Transverse colon (tissue), 4 donors: Measurements from ENCODE around the gene NUP93. TPM values are rescaled to one million over a fixed set of nuclear protein-coding genes. Genes with fewer than 3 reads are reported as not detected.
A peak's percentile ranks its signal among the peaks of the same experiment; 100 is the strongest.

Experiments
- DNase-seq: peaks from one replicate; pipeline ENCODE4 v3.0.0-alpha.2; 2019
- H3K27ac ChIP-seq, 4 donors: fragments of 200-600 bp; sonication (generic); 2 replicates each; pipeline ENCODE4 v1.5.1; 2016 to 2018; ENCODE audit warnings: inconsistent platforms in 4 of 4
- H3K27me3 ChIP-seq: fragments of 200-600 bp; sonication (generic); 2 replicates; pipeline ENCODE4 v1.5.1; 2017; ENCODE audit warnings: inconsistent platforms
- H3K36me3 ChIP-seq, 4 donors: fragments of 200-600 bp; sonication (generic); 2 replicates each; pipeline ENCODE4 v1.5.1; 2017 to 2019; ENCODE audit warnings: inconsistent platforms in 4 of 4
- H3K4me1 ChIP-seq, 4 donors: fragments of 200-600 bp; sonication (generic); 2 replicates each; pipeline ENCODE4 v1.5.1; 2017 to 2020; ENCODE audit warnings: inconsistent platforms in 4 of 4
- H3K4me3 ChIP-seq, 4 donors: fragments of 200-600 bp; sonication (generic); 1 replicate in 1 of 4; 2 replicates in 3 of 4; pipeline versions ENCODE4 v1.5.1 to v1.6.1; 2017 to 2019; ENCODE audit warnings: inconsistent platforms in 4 of 4
- H3K9me3 ChIP-seq, 2 donors: fragments of 200-600 bp; sonication (generic); 2 replicates each; pipeline ENCODE4 v1.5.1; 2017 to 2019; ENCODE audit warnings: inconsistent platforms in 2 of 2
- CTCF ChIP-seq, 5 experiments: fragments of 200-600 bp in 3 of 5; fragments of 450-650 bp in 2 of 5; sonication (generic) in 3 of 5; IDR thresholded peaks; 1 replicate in 2 of 5; 2 replicates in 3 of 5; pipeline ENCODE4 v1.5.1; 2016 to 2017; ENCODE audit warnings: antibody characterized with exemption in 5 of 5, inconsistent platforms in 3 of 5, mild to moderate bottlenecking in 2 of 5, moderate library complexity in 1 of 5
- EP300 ChIP-seq: sonication (generic); formaldehyde crosslinking; IDR thresholded peaks from one replicate; pipeline ENCODE4 v1.6.1; 2017; ENCODE audit warnings: antibody characterized with exemption, low read depth
- POLR2A ChIP-seq: fragments of 450-650 bp; IDR thresholded peaks from one replicate; pipeline ENCODE4 v1.6.1; 2016; ENCODE audit warnings: antibody characterized with exemption, mild to moderate bottlenecking, moderate library complexity
- POLR2AphosphoS5 ChIP-seq, 3 donors: sonication (generic); formaldehyde crosslinking; IDR thresholded peaks; one replicate each; pipeline ENCODE4 v1.6.1; 2016; ENCODE audit warnings: antibody characterized with exemption in 3 of 3
- WGBS, 2 donors: methylation state at CpG; one replicate each; pipeline ENCODE4 v1.1.5; 2018; ENCODE audit warnings: low coverage in 1 of 2; 5-methylcytosine and 5-hydroxymethylcytosine counted together
- in situ Hi-C, 4 donors: fragments of 200-750 bp; cut with MboI; loops; one replicate each; pipeline versions ENCODE4 v1.15.0 to v1.15.1; 2017; ENCODE audit warnings: low sequenced_read_pairs in 3 of 4, low pct_ligation_motif_present in 1 of 4, low pct_unique_long_range_greater_than_20kb in 1 of 4
- intact Hi-C: fragments of 100-400 bp; cut with DNase I; formaldehyde crosslinking; loops from one replicate; pipeline ENCODE4 v1.15.1; 2023; ENCODE audit warnings: low total_unique reads
- total RNA-seq, 4 donors: library from RNA; depleted of rRNA; stranded (reverse); fragments of >200 nt; gene quantifications; one replicate each; pipeline ENCODE4 v1.1.0, GENCODE V29; 2016

Gene NUP93
- total RNA-seq, 4 donors from 2014 or later, result 8.6 to 42.4 (median 20.6) TPM

GRCh38 chr16:56741399-56741798 lies 11.5 kb downstream of the NUP93 start:
- DNase-seq, result no peak
- peaks cover 0 to 11% (median 0%) of the 10 kb centered on the region in 4 donors for H3K4me1 ChIP-seq
- intact Hi-C loops (no loop called here), in situ Hi-C loops (no loop called here)
- H3K36me3 ChIP-seq, result no peaks in the 10 kb centered on the region
- WGBS, 2 donors, result 41 to 43% methylated on average over 2 of the region's 2 CpGs
- no peaks in the 10 kb centered on the region for H3K9me3 ChIP-seq
- no peak overlapping the region for H3K4me3 ChIP-seq
- TF ChIP-seq CTCF (IDR thresholded peaks at IDR 0.05), result no peak
- TF ChIP-seq EP300, result no peak
- TF ChIP-seq POLR2AphosphoS5 (IDR thresholded peaks at IDR 0.05), result no peak
- no peak for TF ChIP-seq POLR2A
- no peaks in the 10 kb centered on the region for H3K27me3 ChIP-seq
- no peak overlapping the region for H3K27ac ChIP-seq

GRCh38 chr16:56742030-56742984 lies 12.4 kb downstream of the NUP93 start:
- intact Hi-C loops (no loop called here), in situ Hi-C loops (no loop called here)
- no peak for DNase-seq
- 56 to 70% methylated on average over 4 to 5 of the region's 5 CpGs for WGBS, 2 donors
- no peaks in the 10 kb centered on the region for H3K36me3 ChIP-seq
- no peaks in the 10 kb centered on the region for H3K9me3 ChIP-seq
- no peak for TF ChIP-seq POLR2A
- no peak for TF ChIP-seq CTCF (IDR thresholded peaks at IDR 0.05)
- TF ChIP-seq EP300, result no peak
- no peak for TF ChIP-seq POLR2AphosphoS5 (IDR thresholded peaks at IDR 0.05)
- H3K4me1 ChIP-seq, result peaks cover 0 to 11% (median 1%) of the 10 kb centered on the region in 4 donors
- H3K4me3 ChIP-seq, result no peak overlapping the region
- no peaks in the 10 kb centered on the region for H3K27me3 ChIP-seq
- peak overlapping the region in 2 of 4 donors; percentile 1 to 20 for H3K27ac ChIP-seq

DNA sequence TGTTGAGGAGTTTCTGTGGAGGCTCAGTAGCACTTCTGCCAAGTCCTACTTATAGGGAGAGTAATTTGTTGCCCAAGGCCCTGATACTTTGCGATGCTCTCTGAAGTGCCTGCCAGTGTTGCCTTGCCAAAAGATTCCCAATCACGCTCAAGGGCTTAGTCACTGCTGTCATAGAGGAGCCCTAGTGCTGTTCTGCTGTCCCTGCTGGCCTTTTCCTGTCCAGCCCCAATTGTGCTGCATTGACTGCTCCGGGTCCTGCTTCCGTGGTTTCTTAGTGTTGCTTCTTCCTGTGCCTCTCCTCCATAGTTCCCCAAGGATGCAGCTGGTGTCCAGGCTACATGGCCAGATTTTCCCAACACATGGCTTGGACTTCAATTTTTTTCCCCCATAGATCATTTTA lies 13.9 kb downstream of the NUP93 start:
- intact Hi-C loops, result no loop called here
- H3K4me1 ChIP-seq, result peaks cover 0 to 18% (median 4%) of the 10 kb centered on the region in 4 donors
- TF ChIP-seq POLR2AphosphoS5 (IDR thresholded peaks at IDR 0.05) (no peak), CTCF (IDR thresholded peaks at IDR 0.05) (no peak), EP300 (no peak), POLR2A (no peak)
- H3K4me3 ChIP-seq, result no peak overlapping the region
- in situ Hi-C loops, result no loop called here
- no peaks in the 10 kb centered on the region for H3K27me3 ChIP-seq
- no peak overlapping the region for H3K27ac ChIP-seq
- no peaks in the 10 kb centered on the region for H3K36me3 ChIP-seq
- no peaks in the 10 kb centered on the region for H3K9me3 ChIP-seq
- no peak for DNase-seq
- 40 to 75% methylated on average over 1 to 4 of the region's 4 CpGs for WGBS, 2 donors

GRCh38 chr16:56744996-56745640 lies 15.2 kb downstream of the NUP93 start:
- no peaks in the 10 kb centered on the region for H3K9me3 ChIP-seq
- H3K4me3 ChIP-seq, result no peak overlapping the region
- H3K27me3 ChIP-seq, result no peaks in the 10 kb centered on the region
- TF ChIP-seq POLR2AphosphoS5 (IDR thresholded peaks at IDR 0.05) (no peak), POLR2A (no peak), CTCF (IDR thresholded peaks at IDR 0.05) (no peak), EP300 (no peak)
- intact Hi-C loops (no loop called here), in situ Hi-C loops (no loop called here)
- no peak overlapping the region for H3K27ac ChIP-seq
- H3K36me3 ChIP-seq, result no peaks in the 10 kb centered on the region
- H3K4me1 ChIP-seq, result peaks cover 0 to 18% (median 5%) of the 10 kb centered on the region in 4 donors
- 86 to 87% methylated on average over 4 to 5 of the region's 5 CpGs for WGBS, 2 donors
- no peak for DNase-seq
